NOMO-1 treated with dmso at 0.1 percent for 144 hours (cell line): ENCODE measurements around the gene ARL8B.

ENCODE experiments used
- DNase-seq: peaks from one replicate; lab custom pipeline; 2025; ENCODE audit not compliant: unreplicated experiment; lab: John Stamatoyannopoulos, UW

Gene ARL8B

GRCh38 chr3:5205165-5205941, 83.3 kb downstream of the ARL8B start:
- DNase-seq = no peak

GRCh38 chr3:5210926-5211325, 88.8 kb downstream of the ARL8B start:
- no peak for DNase-seq

DNA sequence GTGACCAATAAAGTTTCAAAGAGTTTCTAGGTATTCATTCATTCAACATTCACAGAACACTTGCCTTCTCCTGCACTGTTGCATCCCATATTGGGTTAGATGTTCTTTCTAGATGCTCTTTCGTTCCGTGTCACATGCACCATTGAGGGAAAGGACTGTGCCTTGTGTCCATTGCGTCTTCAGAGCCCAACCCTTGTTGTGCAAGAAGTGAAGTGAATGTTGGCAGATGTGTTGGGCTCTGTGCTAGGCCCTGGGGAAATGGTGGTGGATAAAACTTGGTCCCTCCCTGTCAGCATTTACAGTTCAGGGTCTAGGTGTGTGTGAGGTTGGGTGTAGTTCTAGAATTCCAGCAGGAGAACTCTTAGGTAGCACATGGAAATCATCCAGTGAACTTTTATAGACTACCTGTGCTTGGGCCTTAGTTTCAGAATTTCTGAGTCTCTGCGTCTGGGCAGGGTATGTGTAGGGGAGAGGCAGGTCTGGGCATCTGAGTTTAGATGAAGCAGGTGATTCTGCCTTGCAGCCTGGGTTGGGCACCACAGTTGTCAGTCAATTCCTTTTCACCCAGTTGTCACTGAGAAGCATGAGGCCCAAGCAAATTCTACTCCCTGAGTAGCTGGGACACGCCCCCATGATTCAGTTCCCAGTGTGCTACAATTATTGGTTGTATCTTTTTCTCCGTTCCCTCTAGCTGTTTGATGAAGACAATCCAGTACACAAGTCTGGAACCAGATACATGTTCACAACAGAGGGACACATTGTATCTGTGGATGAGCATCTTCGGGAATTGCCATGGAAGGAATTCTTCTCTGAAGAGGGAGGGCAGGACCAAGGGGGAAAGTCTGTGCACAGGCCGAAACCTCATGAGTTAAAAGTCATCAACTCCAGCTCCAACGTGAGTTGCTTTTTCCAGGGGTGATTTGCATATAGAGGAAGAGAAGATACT, 90.8 kb downstream of the ARL8B start:
- no peak for DNase-seq

- no peak for DNase-seq
Measured at GRCh38 chr3:5213574-5213966, 91.5 kb downstream of the ARL8B start.

- DNase-seq = no peak
Measured at GRCh38 chr3:5214352-5214751, 92.3 kb downstream of the ARL8B start.

- DNase-seq = no peak
Measured at GRCh38 chr3:5217824-5218595, 95.9 kb downstream of the ARL8B start.

- DNase-seq = no peak
Measured at GRCh38 chr3:5218815-5219214, 96.7 kb downstream of the ARL8B start.

- DNase-seq = no peak
Measured at GRCh38 chr3:5219216-5219615, 97.1 kb downstream of the ARL8B start.

GRCh38 chr3:5220193-5220592, 98.1 kb downstream of the ARL8B start:
- DNase-seq = no peak

- no peak for DNase-seq
Measured at GRCh38 chr3:5220667-5221431, 98.8 kb downstream of the ARL8B start.

GRCh38 chr3:5221701-5222100, 99.6 kb downstream of the ARL8B start:
- DNase-seq = no peak

DNA sequence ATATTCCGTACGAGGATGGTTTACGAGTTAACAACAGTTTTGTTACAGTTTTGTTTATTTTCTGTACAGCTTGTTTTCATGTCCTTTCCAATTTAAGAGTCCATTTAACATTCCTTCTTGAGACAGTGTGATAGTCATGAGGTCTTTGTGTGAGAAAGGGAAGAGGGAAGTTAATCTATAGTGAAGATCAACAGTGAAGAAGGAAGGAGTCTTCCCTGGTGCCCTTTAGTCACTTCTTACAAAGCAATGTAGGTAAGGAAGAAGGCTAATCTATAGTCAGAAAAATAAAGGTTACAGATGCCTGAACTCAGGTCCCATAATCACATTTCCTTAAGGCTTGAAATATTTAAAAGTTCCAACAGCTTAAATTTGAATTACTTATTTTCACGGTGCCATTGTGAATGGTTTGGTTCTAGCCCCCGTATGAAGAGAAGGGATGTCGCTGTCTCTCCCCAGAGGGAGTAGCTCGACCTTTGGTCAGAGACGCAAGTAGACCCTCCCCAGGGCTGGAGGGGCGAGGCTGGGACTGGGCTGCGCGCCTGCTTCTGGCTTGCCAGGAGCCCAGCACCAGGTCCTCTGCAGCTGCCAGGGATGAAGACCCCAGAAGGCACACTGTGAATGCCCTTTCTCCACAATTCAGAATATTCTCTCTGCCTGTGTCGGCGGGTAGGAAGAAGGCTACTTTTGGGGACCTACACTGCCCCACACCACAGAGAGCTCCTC, 100.4 kb downstream of the ARL8B start:
- DNase-seq = no peak

DNA sequence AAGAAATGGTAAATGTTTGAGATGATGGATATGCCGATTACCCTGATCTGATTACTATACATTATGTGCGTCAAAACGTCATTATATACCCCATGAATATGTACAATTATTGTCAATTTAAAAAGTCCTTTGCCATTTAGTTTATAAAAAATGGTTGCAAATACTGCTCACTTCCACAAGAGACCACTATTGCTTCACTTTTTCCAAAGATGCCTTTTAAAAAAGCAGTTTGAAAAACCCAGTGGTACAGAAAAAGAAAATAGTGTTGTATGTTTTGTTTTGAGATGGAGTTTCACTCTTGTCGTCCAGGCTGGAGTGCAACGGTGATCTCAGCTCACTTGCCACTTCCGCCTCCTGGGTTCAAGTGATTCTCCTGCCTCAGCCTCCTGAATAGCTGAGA, 104.7 kb downstream of the ARL8B start:
- DNase-seq = peak; percentile 5

DNA sequence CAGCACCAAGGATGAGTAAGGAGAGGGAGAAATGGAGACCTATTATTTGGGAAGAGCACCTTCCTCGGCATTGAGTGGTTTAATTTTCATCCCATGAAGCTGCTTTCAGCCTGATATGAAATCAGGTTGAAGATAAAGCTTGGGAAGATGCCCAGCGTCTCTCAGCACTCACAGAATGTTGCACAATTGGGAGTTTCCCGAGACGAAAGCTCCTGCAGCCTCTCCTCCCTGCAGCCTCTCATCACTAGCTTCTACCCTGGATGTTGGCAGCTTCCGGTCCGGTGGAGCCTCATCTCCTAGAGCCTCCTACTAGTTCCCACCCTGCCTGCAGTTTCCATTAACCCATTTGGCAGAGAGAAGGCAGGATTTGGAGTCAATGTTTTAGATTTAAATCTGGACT, 105.7 kb downstream of the ARL8B start:
- no peak for DNase-seq

GRCh38 chr3:5229414-5229813, 107.3 kb downstream of the ARL8B start:
- no peak for DNase-seq
